A673 (cell line): ENCODE data around the gene REEP6. TPM values are rescaled to one million over a fixed set of nuclear protein-coding genes. Genes with fewer than 3 reads are reported as not detected.

Source experiments
- BruUV-seq: library from RNA; stranded (reverse); fragments of 400-500 nt; replicated peaks from 2 replicates; lab custom pipeline; 2021; lab: Mats Ljungman, UMichigan
- CTCF ChIA-PET: fragments of 300-600 bp; sonication (Branson Sonifier 250); formaldehyde crosslinking; loops from one replicate; lab custom pipeline; 2022; ENCODE audit warnings: antibody characterized with exemption; lab: Charles Lee
- POLR2A ChIA-PET: fragments of 300-600 bp; sonication (Branson Sonifier 250); formaldehyde crosslinking; loops from one replicate; lab custom pipeline; 2022; ENCODE audit warnings: antibody characterized with exemption; ENCODE audit not compliant: low non-redundant PET; lab: Charles Lee
- DNase-seq: peaks from one replicate; pipeline ENCODE4 v3.0.0-alpha.2; 2015; ENCODE audit warnings: low spot score
- H3K27ac ChIP-seq: fragments of 200-600 bp; sonication (generic); 2 replicates; pipeline ENCODE4 v1.5.1; 2016; ENCODE audit warnings: mixed run types, low read depth, mild to moderate bottlenecking, mixed read lengths, antibody characterized with exemption, low read length; ENCODE audit not compliant: poor library complexity, severe bottlenecking
- H3K27me3 ChIP-seq: fragments of 200-600 bp; sonication (generic); replicated peaks from 2 replicates; pipeline ENCODE4 v1.6.1; 2017; ENCODE audit warnings: mixed run types, low read depth, mild to moderate bottlenecking, mixed read lengths, antibody characterized with exemption, low read length; ENCODE audit not compliant: insufficient read depth, poor library complexity
- H3K36me3 ChIP-seq: fragments of 200-600 bp; sonication (generic); 2 replicates; pipeline ENCODE4 v1.6.1; 2016; ENCODE audit warnings: mixed run types, mild to moderate bottlenecking, mixed read lengths, antibody characterized with exemption, low read length; ENCODE audit not compliant: insufficient read depth, poor library complexity, severe bottlenecking
- H3K4me1 ChIP-seq: fragments of 200-600 bp; sonication (generic); 2 replicates; pipeline ENCODE4 v1.6.1; 2017; ENCODE audit warnings: mixed run types, mild to moderate bottlenecking, mixed read lengths, antibody characterized with exemption, low read length; ENCODE audit not compliant: insufficient read depth, poor library complexity, severe bottlenecking
- H3K4me3 ChIP-seq: fragments of 200-600 bp; sonication (generic); 2 replicates; pipeline ENCODE4 v1.5.1; 2016; ENCODE audit warnings: low read depth, mixed run types, mild to moderate bottlenecking, mixed read lengths, low read length; ENCODE audit not compliant: poor library complexity, severe bottlenecking
- H3K9me3 ChIP-seq: fragments of 200-600 bp; sonication (generic); 2 replicates; pipeline ENCODE4 v1.6.1; 2016; ENCODE audit warnings: mixed run types, low read depth, mild to moderate bottlenecking, mixed read lengths, antibody characterized with exemption, low read length; ENCODE audit not compliant: poor library complexity, severe bottlenecking
- intact Hi-C: fragments of 100-400 bp; cut with micrococcal nuclease; formaldehyde crosslinking; loops from one replicate; pipeline ENCODE4 v1.10.0; 2022; ENCODE audit not compliant: unreplicated experiment
- total RNA-seq: library from RNA; stranded (reverse); gene quantifications from 2 replicates; pipeline ENCODE4 v1.2.3, GENCODE V29; 2021
- TF ChIP-seq, protein P1 (sequence below): fragments of 300-800, 200-600 bp; sonication (generic); conservative IDR thresholded peaks from 2 replicates; pipeline ENCODE4 v1.5.1; 2017; ENCODE audit warnings: low read depth, mild to moderate bottlenecking, antibody characterized with exemption, low read length, moderate library complexity, mixed read lengths

The REEP6 gene
- total RNA-seq, 1 experiment from 2014 or later: 4.7 TPM

DNA sequence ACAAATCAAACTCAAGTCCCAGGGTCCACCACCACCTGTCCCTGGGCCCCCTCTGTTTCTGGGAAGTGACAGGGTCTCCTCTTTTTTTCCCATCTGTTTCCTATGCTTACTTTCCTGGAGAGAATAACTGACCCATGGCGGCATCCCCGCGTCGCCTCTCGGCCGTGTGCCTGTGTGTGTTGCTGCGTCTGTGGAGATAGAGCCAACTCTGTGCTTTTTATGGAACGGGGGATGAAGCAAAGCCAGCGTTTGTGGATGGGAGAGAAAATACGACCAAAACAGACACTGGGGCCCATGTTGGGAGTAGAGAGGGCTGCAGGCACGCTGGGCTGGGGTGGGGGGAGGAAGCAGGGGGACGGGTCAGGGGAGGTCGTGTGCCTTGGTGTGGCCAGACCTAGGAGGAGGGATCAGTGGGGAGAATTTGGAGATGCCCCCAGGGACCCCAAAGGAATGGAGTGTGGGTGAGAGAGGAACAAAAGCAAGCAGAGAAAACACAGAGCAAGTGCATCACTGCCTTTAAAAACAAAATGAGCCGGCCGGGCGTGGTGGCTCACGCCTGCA is 49.5 kb downstream of the REEP6 start:
- no peaks in the 10 kb centered on the region for H3K9me3 ChIP-seq
- POLR2A ChIA-PET: no interaction called here
- no peak overlapping the region for H3K4me3 ChIP-seq
- TF ChIP-seq, protein P1, sequence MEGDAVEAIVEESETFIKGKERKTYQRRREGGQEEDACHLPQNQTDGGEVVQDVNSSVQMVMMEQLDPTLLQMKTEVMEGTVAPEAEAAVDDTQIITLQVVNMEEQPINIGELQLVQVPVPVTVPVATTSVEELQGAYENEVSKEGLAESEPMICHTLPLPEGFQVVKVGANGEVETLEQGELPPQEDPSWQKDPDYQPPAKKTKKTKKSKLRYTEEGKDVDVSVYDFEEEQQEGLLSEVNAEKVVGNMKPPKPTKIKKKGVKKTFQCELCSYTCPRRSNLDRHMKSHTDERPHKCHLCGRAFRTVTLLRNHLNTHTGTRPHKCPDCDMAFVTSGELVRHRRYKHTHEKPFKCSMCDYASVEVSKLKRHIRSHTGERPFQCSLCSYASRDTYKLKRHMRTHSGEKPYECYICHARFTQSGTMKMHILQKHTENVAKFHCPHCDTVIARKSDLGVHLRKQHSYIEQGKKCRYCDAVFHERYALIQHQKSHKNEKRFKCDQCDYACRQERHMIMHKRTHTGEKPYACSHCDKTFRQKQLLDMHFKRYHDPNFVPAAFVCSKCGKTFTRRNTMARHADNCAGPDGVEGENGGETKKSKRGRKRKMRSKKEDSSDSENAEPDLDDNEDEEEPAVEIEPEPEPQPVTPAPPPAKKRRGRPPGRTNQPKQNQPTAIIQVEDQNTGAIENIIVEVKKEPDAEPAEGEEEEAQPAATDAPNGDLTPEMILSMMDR: no peak
- peaks cover 8% of the 10 kb centered on the region for H3K4me1 ChIP-seq
- CTCF ChIA-PET: no interaction called here
- no TSS peak for BruUV-seq
- H3K27ac ChIP-seq: no peak overlapping the region
- no peaks in the 10 kb centered on the region for H3K27me3 ChIP-seq
- H3K36me3 ChIP-seq: no peaks in the 10 kb centered on the region
- intact Hi-C loops: loop anchor here (10.0 kb wide), 1 partner anchor 274 kb away; the partner anchor contains the start of gene ATP8B3
- DNase-seq: no peak

Other genes with a start within 250 kb of the REEP6 start
- gene ATP5F1D, start 249.4 kb upstream of the REEP6 start, total RNA-seq: 237 and 250 TPM in 2 replicates
- 156 and 169 TPM in 2 replicates for gene MIDN, start 242.6 kb upstream of the REEP6 start, total RNA-seq
- 287 and 386 TPM in 2 replicates for gene CIRBP, start 221.8 kb upstream of the REEP6 start, total RNA-seq
- 69.4 and 88.6 TPM in 2 replicates for gene FAM174C, start 215.7 kb upstream of the REEP6 start, total RNA-seq
- gene EFNA2, start 205.3 kb upstream of the REEP6 start, total RNA-seq: 0.64 and 0.68 TPM in 2 replicates
- gene NDUFS7, start 107.3 kb upstream of the REEP6 start, total RNA-seq: 101 and 111 TPM in 2 replicates
- gene GAMT, start 89.6 kb upstream of the REEP6 start, total RNA-seq: 18.8 and 28.5 TPM in 2 replicates
- 222 and 229 TPM in 2 replicates for gene DAZAP1, start 83.6 kb upstream of the REEP6 start, total RNA-seq
- 1,685 and 1,696 TPM in 2 replicates for gene RPS15, start 52.8 kb upstream of the REEP6 start, total RNA-seq
- 1.3 and 1.9 TPM in 2 replicates for gene APC2, start 41.1 kb upstream of the REEP6 start, total RNA-seq
- gene C19orf25, start 12.0 kb upstream of the REEP6 start, total RNA-seq: 35.0 and 37.1 TPM in 2 replicates
- 7.2 and 11.1 TPM in 2 replicates for gene PCSK4, start 831 bp upstream of the REEP6 start, total RNA-seq
- 0.59 and 0.86 TPM in 2 replicates for gene ADAMTSL5, start 21.8 kb downstream of the REEP6 start, total RNA-seq
- not detected in 2 replicates for gene PLK5, start 32.9 kb downstream of the REEP6 start, total RNA-seq
- 60.0 and 65.4 TPM in 2 replicates for gene MEX3D, start 77.1 kb downstream of the REEP6 start, total RNA-seq
- gene MBD3, start 101.7 kb downstream of the REEP6 start, total RNA-seq: 138 and 139 TPM in 2 replicates
- 256 and 258 TPM in 2 replicates for gene UQCR11, start 114.3 kb downstream of the REEP6 start, total RNA-seq
- gene TCF3, start 161.4 kb downstream of the REEP6 start, total RNA-seq: 333 and 361 TPM in 2 replicates